Measurements from ENCODE around the gene LIX1. TPM values are rescaled to one million over a fixed set of nuclear protein-coding genes. Genes with fewer than 3 reads are reported as not detected.

The LIX1 gene
- total RNA-seq, 2 donors from 2014 or later: 0.26 TPM; not detected in 1

GRCh38 chr5:97043511-97043910, 98.9 kb downstream of the LIX1 start:
- H3K9me3 ChIP-seq: no peaks in the 10 kb centered on the region
- DNase-seq (no peak), ATAC-seq (no peak)
- H3K27me3 ChIP-seq: no peaks in the 10 kb centered on the region
- no peaks in the 10 kb centered on the region for H3K36me3 ChIP-seq (replicated peaks in 1 of 2; ENCODE audit: insufficient read depth in 1 of 2, low read depth in 2 of 2)
- no peaks in the 10 kb centered on the region for H3K4me1 ChIP-seq
- intact Hi-C loops (cut with DNase I): no loop called here
- no peak for TF ChIP-seq POLR2A (IDR thresholded peaks at IDR 0.05)
- no peak for TF ChIP-seq CTCF (IDR thresholded peaks at IDR 0.05)
- no peak overlapping the region for H3K4me3 ChIP-seq
- WGBS, 2 donors: 56 to 78% methylated on average over 3 of the region's 3 CpGs
- no peak overlapping the region for H3K27ac ChIP-seq

- Histone ChIP-seq H3K4me3 (no peak overlapping the region), H3K9me3 (no peaks in the 10 kb centered on the region), H3K27me3 (no peaks in the 10 kb centered on the region), H3K27ac (no peak overlapping the region), H3K4me1 (no peaks in the 10 kb centered on the region), H3K36me3 (replicated peaks in 1 of 2; ENCODE audit: insufficient read depth in 1 of 2, low read depth in 2 of 2) (no peaks in the 10 kb centered on the region)
- no peak for ATAC-seq
- 76 to 84% methylated on average over 7 of the region's 7 CpGs for WGBS, 2 donors
- intact Hi-C loops (cut with DNase I): no loop called here
- no peak for TF ChIP-seq CTCF (IDR thresholded peaks at IDR 0.05)
- TF ChIP-seq POLR2A (IDR thresholded peaks at IDR 0.05): no peak
- no peak for DNase-seq
Measured at GRCh38 chr5:97042996-97043395, 99.4 kb downstream of the LIX1 start.

Small RNA genes within 50 kb of the gene (small RNA-seq; reads per million reads assigned to genes)
- gene RNU1-73P: not detected

Other genes starting within 250 kb of the LIX1 start
- gene LNPEP, start 206.5 kb downstream of the LIX1 start, total RNA-seq: 10 to 100 TPM; 16.8 to 22.1 TPM
- gene RIOK2, start 40.6 kb upstream of the LIX1 start, total RNA-seq: 10 to 100 TPM in 1 of 2 donors, 1 to 10 TPM in 1; 7.3 to 16.9 TPM